Neural cell (in vitro differentiated cells): ENCODE results near the gene CAMKMT. TPM values are rescaled to one million over a fixed set of nuclear protein-coding genes. Genes with fewer than 3 reads are reported as not detected.
A peak's percentile ranks its signal among the peaks of the same experiment; 100 is the strongest.

Experiments used
- H2AFZ ChIP-seq: fragments of 200-600, 300-800 bp; sonication (generic), shearing (Covaris generic); 2 replicates; pipeline ENCODE4 v1.6.0; 2014; ENCODE audit warnings: low read depth, mild to moderate bottlenecking, antibody characterized with exemption, low read length, moderate library complexity
- H3F3A ChIP-seq: fragments of 200-600 bp; shearing (Covaris generic); 2 replicates; pipeline ENCODE4 v1.6.1; 2016; ENCODE audit warnings: mild to moderate bottlenecking, moderate library complexity, mixed read lengths, antibody characterized with exemption, low read length; ENCODE audit not compliant: insufficient read depth, poor library complexity, severe bottlenecking
- H3K27ac ChIP-seq: fragments of 200-600, 300-800 bp; sonication (generic), shearing (Covaris generic); 2 replicates; pipeline ENCODE4 v1.5.1; 2014; ENCODE audit warnings: mild to moderate bottlenecking, low read length, moderate library complexity
- H3K27me3 ChIP-seq: fragments of 300-800, 200-600 bp; sonication (generic), shearing (Covaris generic); 2 replicates; pipeline ENCODE4 v1.6.0; 2014; ENCODE audit warnings: mild to moderate bottlenecking, low read depth, low read length, moderate library complexity; ENCODE audit not compliant: insufficient read depth
- H3K36me3 ChIP-seq: fragments of 300-800, 200-600 bp; sonication (generic), shearing (Covaris generic); 2 replicates; pipeline ENCODE4 v1.5.1; 2014; ENCODE audit warnings: mild to moderate bottlenecking, antibody characterized with exemption, low read length, moderate library complexity; ENCODE audit not compliant: insufficient read depth
- H3K4me2 ChIP-seq: fragments of 300-800, 200-600 bp; sonication (generic), shearing (Covaris generic); 2 replicates; pipeline ENCODE4 v1.6.0; 2014; ENCODE audit warnings: mild to moderate bottlenecking, low read length
- H3K4me3 ChIP-seq: fragments of 300-800, 200-600 bp; sonication (generic), shearing (Covaris generic); 2 replicates; pipeline ENCODE4 v1.5.1; 2014; ENCODE audit warnings: mild to moderate bottlenecking, low read length, moderate library complexity
- H3K79me2 ChIP-seq: fragments of 200-600 bp; shearing (Covaris generic); replicated peaks from 2 replicates; pipeline ENCODE4 v1.6.0; 2014; ENCODE audit warnings: mild to moderate bottlenecking, low read length, moderate library complexity; ENCODE audit not compliant: insufficient read depth
- H3K9ac ChIP-seq: fragments of 300-800, 200-600 bp; sonication (generic), shearing (Covaris generic); 2 replicates; pipeline ENCODE4 v1.6.1; 2016; ENCODE audit warnings: mild to moderate bottlenecking, low read length, mixed read lengths
- H3K9me2 ChIP-seq: fragments of 200-600 bp; shearing (Covaris generic); 2 replicates; pipeline ENCODE4 v1.6.1; 2016; ENCODE audit warnings: mild to moderate bottlenecking, low read length, mixed read lengths; ENCODE audit not compliant: insufficient read depth
- H3K9me3 ChIP-seq: fragments of 200-600, 300-800 bp; sonication (generic), shearing (Covaris generic); 2 replicates; pipeline ENCODE4 v1.6.1; 2016; ENCODE audit warnings: mild to moderate bottlenecking, mixed run types, low read length, moderate library complexity, mixed read lengths
- H4K20me1 ChIP-seq: fragments of 200-600 bp; shearing (Covaris generic); 2 replicates; pipeline ENCODE4 v1.6.1; 2016; ENCODE audit warnings: mild to moderate bottlenecking, mixed run types; ENCODE audit not compliant: insufficient read depth
- EP300 ChIP-seq: fragments of 450-650 bp; conservative IDR thresholded peaks from 2 replicates; pipeline ENCODE4 v1.6.1; 2014; ENCODE audit warnings: antibody characterized with exemption, mild to moderate bottlenecking, moderate library complexity; ENCODE audit not compliant: poor library complexity, severe bottlenecking
- EZH2 ChIP-seq: fragments of 200-600, 300-800 bp; shearing (Covaris generic), sonication (generic); IDR thresholded peaks from 2 replicates; pipeline ENCODE4 v1.6.1; 2014; ENCODE audit warnings: antibody characterized with exemption, low read length, borderline replicate concordance, mild to moderate bottlenecking; ENCODE audit not compliant: insufficient read depth, poor library complexity, severe bottlenecking
- MXI1 ChIP-seq: fragments of 450-650 bp; conservative IDR thresholded peaks from 2 replicates; pipeline ENCODE4 v1.6.1; 2014; ENCODE audit warnings: antibody characterized with exemption, mild to moderate bottlenecking; ENCODE audit not compliant: poor library complexity, severe bottlenecking
- POLR2AphosphoS5 ChIP-seq: IDR thresholded peaks from 2 replicates; pipeline ENCODE4 v1.6.1; 2012
- RAD21 ChIP-seq: fragments of 450-650 bp; conservative IDR thresholded peaks from 2 replicates; pipeline ENCODE4 v1.6.1; 2014; ENCODE audit warnings: antibody characterized with exemption, mild to moderate bottlenecking, moderate library complexity
- SMC3 ChIP-seq: fragments of 450-650 bp; conservative IDR thresholded peaks from 2 replicates; pipeline ENCODE4 v1.6.1; 2014; ENCODE audit warnings: antibody characterized with exemption, mild to moderate bottlenecking, moderate library complexity; ENCODE audit not compliant: poor library complexity
- TAF1 ChIP-seq: IDR thresholded peaks from 2 replicates; pipeline ENCODE4 v1.6.1; 2012; ENCODE audit warnings: low read depth
- polyA plus RNA-seq: library from polyadenylated mRNA; depleted of rRNA; stranded (reverse); fragments of >200 nt; gene quantifications from 2 replicates; pipeline ENCODE4 v1.2.3, GENCODE V29; 2014
- TF ChIP-seq, protein P1 (sequence below): IDR thresholded peaks from 2 replicates; pipeline ENCODE4 v1.6.1; 2012; ENCODE audit warnings: borderline replicate concordance
- TF ChIP-seq, protein P2 (sequence below): fragments of 450-650 bp; IDR thresholded peaks from 2 replicates; pipeline ENCODE4 v1.5.1; 2014; ENCODE audit warnings: antibody characterized with exemption, mild to moderate bottlenecking, moderate library complexity; ENCODE audit not compliant: poor library complexity, severe bottlenecking

CAMKMT gene
- polyA plus RNA-seq, 1 donor from 2014 or later, result 5.1 TPM

DNA sequence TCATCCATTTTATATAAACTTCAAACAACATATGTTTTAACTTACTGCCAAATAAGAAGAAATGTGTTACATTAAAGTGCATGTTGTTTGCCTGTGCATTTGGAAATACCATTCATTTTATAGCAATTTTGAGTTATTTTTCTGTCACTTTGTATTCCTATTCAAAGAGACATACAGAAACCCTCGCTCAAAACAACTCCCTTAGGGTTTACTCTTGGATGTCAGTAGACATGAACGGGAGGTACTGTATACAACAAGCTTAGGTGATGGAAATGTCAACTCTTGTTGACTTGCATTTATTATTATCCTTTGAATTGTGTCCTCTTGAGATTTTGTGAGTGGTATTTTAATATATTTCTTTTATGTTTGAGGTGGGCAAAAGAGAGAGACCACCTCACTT lies 132.3 kb downstream of the CAMKMT start:
- Histone ChIP-seq H3K9me2 (no peaks in the 10 kb centered on the region), H3K36me3 (no peaks in the 10 kb centered on the region), H2AFZ (no peak overlapping the region), H3F3A (no peaks in the 10 kb centered on the region), H3K9ac (no peak overlapping the region), H4K20me1 (no peaks in the 10 kb centered on the region), H3K9me3 (no peaks in the 10 kb centered on the region), H3K4me3 (no peak overlapping the region), H3K79me2 (no peaks in the 10 kb centered on the region), H3K4me2 (no peak overlapping the region), H3K27me3 (peaks cover 4% of the 10 kb centered on the region), H3K27ac (no peak overlapping the region)
- TF ChIP-seq TAF1 (no peak), POLR2AphosphoS5 (peak; percentile 92), EZH2 (no peak), MXI1 (no peak), RAD21 (no peak), SMC3 (no peak), EP300 (peak; percentile 91)
- TF ChIP-seq, protein P1, sequence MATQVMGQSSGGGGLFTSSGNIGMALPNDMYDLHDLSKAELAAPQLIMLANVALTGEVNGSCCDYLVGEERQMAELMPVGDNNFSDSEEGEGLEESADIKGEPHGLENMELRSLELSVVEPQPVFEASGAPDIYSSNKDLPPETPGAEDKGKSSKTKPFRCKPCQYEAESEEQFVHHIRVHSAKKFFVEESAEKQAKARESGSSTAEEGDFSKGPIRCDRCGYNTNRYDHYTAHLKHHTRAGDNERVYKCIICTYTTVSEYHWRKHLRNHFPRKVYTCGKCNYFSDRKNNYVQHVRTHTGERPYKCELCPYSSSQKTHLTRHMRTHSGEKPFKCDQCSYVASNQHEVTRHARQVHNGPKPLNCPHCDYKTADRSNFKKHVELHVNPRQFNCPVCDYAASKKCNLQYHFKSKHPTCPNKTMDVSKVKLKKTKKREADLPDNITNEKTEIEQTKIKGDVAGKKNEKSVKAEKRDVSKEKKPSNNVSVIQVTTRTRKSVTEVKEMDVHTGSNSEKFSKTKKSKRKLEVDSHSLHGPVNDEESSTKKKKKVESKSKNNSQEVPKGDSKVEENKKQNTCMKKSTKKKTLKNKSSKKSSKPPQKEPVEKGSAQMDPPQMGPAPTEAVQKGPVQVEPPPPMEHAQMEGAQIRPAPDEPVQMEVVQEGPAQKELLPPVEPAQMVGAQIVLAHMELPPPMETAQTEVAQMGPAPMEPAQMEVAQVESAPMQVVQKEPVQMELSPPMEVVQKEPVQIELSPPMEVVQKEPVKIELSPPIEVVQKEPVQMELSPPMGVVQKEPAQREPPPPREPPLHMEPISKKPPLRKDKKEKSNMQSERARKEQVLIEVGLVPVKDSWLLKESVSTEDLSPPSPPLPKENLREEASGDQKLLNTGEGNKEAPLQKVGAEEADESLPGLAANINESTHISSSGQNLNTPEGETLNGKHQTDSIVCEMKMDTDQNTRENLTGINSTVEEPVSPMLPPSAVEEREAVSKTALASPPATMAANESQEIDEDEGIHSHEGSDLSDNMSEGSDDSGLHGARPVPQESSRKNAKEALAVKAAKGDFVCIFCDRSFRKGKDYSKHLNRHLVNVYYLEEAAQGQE, result no peak
- TF ChIP-seq, protein P2, sequence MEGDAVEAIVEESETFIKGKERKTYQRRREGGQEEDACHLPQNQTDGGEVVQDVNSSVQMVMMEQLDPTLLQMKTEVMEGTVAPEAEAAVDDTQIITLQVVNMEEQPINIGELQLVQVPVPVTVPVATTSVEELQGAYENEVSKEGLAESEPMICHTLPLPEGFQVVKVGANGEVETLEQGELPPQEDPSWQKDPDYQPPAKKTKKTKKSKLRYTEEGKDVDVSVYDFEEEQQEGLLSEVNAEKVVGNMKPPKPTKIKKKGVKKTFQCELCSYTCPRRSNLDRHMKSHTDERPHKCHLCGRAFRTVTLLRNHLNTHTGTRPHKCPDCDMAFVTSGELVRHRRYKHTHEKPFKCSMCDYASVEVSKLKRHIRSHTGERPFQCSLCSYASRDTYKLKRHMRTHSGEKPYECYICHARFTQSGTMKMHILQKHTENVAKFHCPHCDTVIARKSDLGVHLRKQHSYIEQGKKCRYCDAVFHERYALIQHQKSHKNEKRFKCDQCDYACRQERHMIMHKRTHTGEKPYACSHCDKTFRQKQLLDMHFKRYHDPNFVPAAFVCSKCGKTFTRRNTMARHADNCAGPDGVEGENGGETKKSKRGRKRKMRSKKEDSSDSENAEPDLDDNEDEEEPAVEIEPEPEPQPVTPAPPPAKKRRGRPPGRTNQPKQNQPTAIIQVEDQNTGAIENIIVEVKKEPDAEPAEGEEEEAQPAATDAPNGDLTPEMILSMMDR, result no peak

DNA sequence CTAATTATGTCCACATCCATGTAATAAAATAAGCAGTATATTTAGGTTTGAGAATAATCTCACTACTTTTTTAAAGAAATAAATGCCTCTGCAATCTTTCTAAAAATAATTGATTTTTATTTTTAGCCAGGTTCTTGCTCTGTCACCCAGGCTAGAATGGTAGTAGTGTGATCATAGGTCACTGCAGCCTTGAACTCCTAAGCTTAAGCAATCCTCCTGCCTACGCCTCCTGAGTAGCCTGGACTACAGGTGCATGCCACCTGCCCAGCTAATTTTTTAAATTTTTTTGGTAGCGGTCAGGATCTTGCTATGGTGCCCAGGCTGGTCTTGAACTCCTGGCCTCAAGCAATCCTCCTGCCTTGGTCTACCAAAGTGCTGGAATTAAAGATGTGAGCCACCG lies 133.3 kb downstream of the CAMKMT start:
- H3K9me2 ChIP-seq, result no peaks in the 10 kb centered on the region
- H3K79me2 ChIP-seq, result no peaks in the 10 kb centered on the region
- no peak overlapping the region for H3K4me2 ChIP-seq
- no peaks in the 10 kb centered on the region for H3K36me3 ChIP-seq
- H4K20me1 ChIP-seq, result no peaks in the 10 kb centered on the region
- no peak overlapping the region for H3K27ac ChIP-seq
- H3F3A ChIP-seq, result no peaks in the 10 kb centered on the region
- peaks cover 4% of the 10 kb centered on the region for H3K27me3 ChIP-seq
- H3K4me3 ChIP-seq, result no peak overlapping the region
- no peak overlapping the region for H3K9ac ChIP-seq
- TF ChIP-seq, protein P1, result no peak
- no peak for TF ChIP-seq EZH2
- TF ChIP-seq MXI1, result no peak
- TF ChIP-seq SMC3, result no peak
- no peak for TF ChIP-seq TAF1
- no peak for TF ChIP-seq EP300
- TF ChIP-seq, protein P2, result no peak
- TF ChIP-seq POLR2AphosphoS5, result no peak
- no peak for TF ChIP-seq RAD21
- no peak overlapping the region for H2AFZ ChIP-seq
- no peaks in the 10 kb centered on the region for H3K9me3 ChIP-seq
